ENCODE data around the gene TENM4. TPM values are rescaled to one million over a fixed set of nuclear protein-coding genes. Genes with fewer than 3 reads are reported as not detected.

TENM4 gene
- total RNA-seq, 1 donor from 2014 or later: 43.2 TPM

GRCh38 chr11:79119491-79120284, 321.1 kb downstream of the TENM4 start:
- Mint-ChIP-seq H3K4me3 (peak overlapping the region; percentile 68), H3K27ac (ENCODE audit: unreplicated experiment) (no peak overlapping the region), H3K36me3 (ENCODE audit: low read depth) (peaks cover 7% of the 10 kb centered on the region), H3K9me3 (peaks cover 8% of the 10 kb centered on the region), H3K4me1 (peaks cover 26% of the 10 kb centered on the region), H3K27me3 (ENCODE audit: low read depth) (no peaks in the 10 kb centered on the region)
- peak; percentile 29 for DNase-seq (ENCODE audit: low read depth, low spot score)
- TF ChIP-seq CTCF (conservative IDR thresholded peaks at IDR 0.05): no peak

DNA sequence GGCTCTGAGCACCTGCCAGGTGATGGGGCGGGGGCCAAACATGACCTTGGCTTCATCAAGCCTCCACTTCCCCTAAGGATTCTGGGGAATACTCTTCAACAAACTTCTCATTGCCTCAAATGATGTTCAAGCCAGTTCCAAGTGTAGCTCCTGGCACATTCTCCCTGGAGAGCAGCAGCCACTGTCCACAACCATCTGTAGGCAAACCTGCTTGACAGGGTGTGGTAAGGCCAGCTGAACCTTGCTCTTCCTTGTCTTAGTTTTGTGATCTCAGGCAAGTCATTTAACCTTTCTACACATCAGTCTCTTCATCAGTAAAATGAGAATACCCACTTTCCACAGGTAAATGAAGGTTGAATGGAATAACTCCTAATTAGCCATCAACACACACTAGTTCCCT, 323.3 kb downstream of the TENM4 start:
- H3K4me1 Mint-ChIP-seq: peaks cover 44% of the 10 kb centered on the region

DNA sequence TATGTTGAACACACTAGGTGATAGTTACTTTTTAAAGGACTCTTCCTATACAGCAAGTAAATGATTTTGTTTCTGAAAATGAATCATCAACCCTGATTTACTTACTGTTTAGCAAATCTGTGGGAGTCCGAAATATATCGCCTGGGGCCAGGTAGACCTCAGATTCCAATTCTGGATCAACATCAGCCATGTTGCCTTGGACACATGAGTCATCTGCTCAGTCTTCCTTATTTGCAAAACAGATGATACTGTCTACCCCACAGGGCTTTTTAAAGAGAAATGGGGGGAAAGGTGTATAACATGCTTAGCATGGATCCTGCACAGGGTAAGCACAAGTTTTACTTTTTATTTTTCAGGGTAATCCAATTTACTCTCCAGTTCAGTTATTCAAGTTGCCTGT, 324.2 kb downstream of the TENM4 start:
- no peak overlapping the region for H3K4me3 Mint-ChIP-seq
- H3K27ac Mint-ChIP-seq (ENCODE audit: unreplicated experiment): no peak overlapping the region
- H3K36me3 Mint-ChIP-seq (ENCODE audit: low read depth): peaks cover 7% of the 10 kb centered on the region
- TF ChIP-seq CTCF (conservative IDR thresholded peaks at IDR 0.05): no peak
- peaks cover 51% of the 10 kb centered on the region for H3K4me1 Mint-ChIP-seq
- H3K27me3 Mint-ChIP-seq (ENCODE audit: low read depth): no peaks in the 10 kb centered on the region
- H3K9me3 Mint-ChIP-seq: peaks cover 8% of the 10 kb centered on the region
- no peak for DNase-seq (ENCODE audit: low read depth, low spot score)

More for the DNA sequence above, 323.3 kb downstream of the TENM4 start:
- Mint-ChIP-seq H3K36me3 (ENCODE audit: low read depth) (peaks cover 7% of the 10 kb centered on the region), H3K9me3 (peaks cover 8% of the 10 kb centered on the region), H3K4me3 (no peak overlapping the region), H3K27ac (ENCODE audit: unreplicated experiment) (no peak overlapping the region), H3K27me3 (ENCODE audit: low read depth) (no peaks in the 10 kb centered on the region)
- no peak for TF ChIP-seq CTCF (conservative IDR thresholded peaks at IDR 0.05)
- no peak for DNase-seq (ENCODE audit: low read depth, low spot score)

- peak overlapping the region; percentile 90 for H3K27ac Mint-ChIP-seq (ENCODE audit: unreplicated experiment)
- no peak for TF ChIP-seq CTCF (conservative IDR thresholded peaks at IDR 0.05)
- no peak for DNase-seq (ENCODE audit: low read depth, low spot score)
- H3K4me3 Mint-ChIP-seq: peak overlapping the region; percentile 8
- no peaks in the 10 kb centered on the region for H3K27me3 Mint-ChIP-seq (ENCODE audit: low read depth)
- H3K4me1 Mint-ChIP-seq: peaks cover 28% of the 10 kb centered on the region
- peaks cover 7% of the 10 kb centered on the region for H3K36me3 Mint-ChIP-seq (ENCODE audit: low read depth)
- H3K9me3 Mint-ChIP-seq: peaks cover 6% of the 10 kb centered on the region
These were observed 327.7 kb downstream of the TENM4 start for GRCh38 chr11:79113054-79113690.

- TF ChIP-seq CTCF (conservative IDR thresholded peaks at IDR 0.05): no peak
- peaks cover 28% of the 10 kb centered on the region for H3K4me1 Mint-ChIP-seq
- DNase-seq (ENCODE audit: low read depth, low spot score): no peak
- H3K36me3 Mint-ChIP-seq (ENCODE audit: low read depth): peaks cover 7% of the 10 kb centered on the region
- H3K9me3 Mint-ChIP-seq: peaks cover 6% of the 10 kb centered on the region
- H3K27me3 Mint-ChIP-seq (ENCODE audit: low read depth): no peaks in the 10 kb centered on the region
- no peak overlapping the region for H3K27ac Mint-ChIP-seq (ENCODE audit: unreplicated experiment)
- H3K4me3 Mint-ChIP-seq: no peak overlapping the region
These were observed 330.0 kb downstream of the TENM4 start for GRCh38 chr11:79110796-79111195.
